PC-9 (cell line): ENCODE measurements around the gene SERINC5.

ENCODE experiments used
- EZH2 ChIP-seq: fragments of 200-600 bp; sonication (generic); IDR thresholded peaks from 2 replicates; pipeline ENCODE4 v1.8.0; 2017; ENCODE audit warnings: antibody characterized with exemption, low read depth
- TF ChIP-seq, protein P1 (sequence below): fragments of 200-600 bp; sonication (generic); conservative IDR thresholded peaks from 2 replicates; pipeline ENCODE4 v1.6.1; 2017; ENCODE audit warnings: mixed run types, antibody characterized with exemption, mild to moderate bottlenecking, moderate library complexity

DNA sequence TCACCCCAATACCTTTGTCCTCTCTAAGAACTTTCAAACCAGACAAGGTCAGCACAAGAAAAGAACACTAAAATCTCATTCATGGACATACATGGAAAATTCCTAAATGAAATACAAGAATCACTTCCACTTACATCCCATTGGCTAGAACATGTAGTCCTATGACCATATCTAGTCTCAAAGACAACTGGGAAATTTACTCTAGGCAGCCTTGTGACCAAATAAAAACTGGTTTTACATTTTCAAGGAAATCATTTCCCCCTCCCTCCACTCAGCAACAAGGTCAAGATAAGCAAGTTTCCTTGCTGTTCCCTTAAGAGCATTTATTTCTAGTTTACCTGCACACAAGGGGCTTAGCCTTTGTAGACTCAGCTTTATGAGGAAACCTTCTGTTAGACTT, 20.3 kb upstream of the SERINC5 start:
- TF ChIP-seq, protein P1, sequence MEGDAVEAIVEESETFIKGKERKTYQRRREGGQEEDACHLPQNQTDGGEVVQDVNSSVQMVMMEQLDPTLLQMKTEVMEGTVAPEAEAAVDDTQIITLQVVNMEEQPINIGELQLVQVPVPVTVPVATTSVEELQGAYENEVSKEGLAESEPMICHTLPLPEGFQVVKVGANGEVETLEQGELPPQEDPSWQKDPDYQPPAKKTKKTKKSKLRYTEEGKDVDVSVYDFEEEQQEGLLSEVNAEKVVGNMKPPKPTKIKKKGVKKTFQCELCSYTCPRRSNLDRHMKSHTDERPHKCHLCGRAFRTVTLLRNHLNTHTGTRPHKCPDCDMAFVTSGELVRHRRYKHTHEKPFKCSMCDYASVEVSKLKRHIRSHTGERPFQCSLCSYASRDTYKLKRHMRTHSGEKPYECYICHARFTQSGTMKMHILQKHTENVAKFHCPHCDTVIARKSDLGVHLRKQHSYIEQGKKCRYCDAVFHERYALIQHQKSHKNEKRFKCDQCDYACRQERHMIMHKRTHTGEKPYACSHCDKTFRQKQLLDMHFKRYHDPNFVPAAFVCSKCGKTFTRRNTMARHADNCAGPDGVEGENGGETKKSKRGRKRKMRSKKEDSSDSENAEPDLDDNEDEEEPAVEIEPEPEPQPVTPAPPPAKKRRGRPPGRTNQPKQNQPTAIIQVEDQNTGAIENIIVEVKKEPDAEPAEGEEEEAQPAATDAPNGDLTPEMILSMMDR, result no peak
- TF ChIP-seq EZH2, result no peak
